NCI-H526 treated with DMSO at 0.1 percent for 48 hours (cell line): ENCODE measurements around the gene IL13.

Source experiments
- DNase-seq: peaks from one replicate; lab custom pipeline; 2025; lab: John Stamatoyannopoulos, UW

Gene IL13

DNA sequence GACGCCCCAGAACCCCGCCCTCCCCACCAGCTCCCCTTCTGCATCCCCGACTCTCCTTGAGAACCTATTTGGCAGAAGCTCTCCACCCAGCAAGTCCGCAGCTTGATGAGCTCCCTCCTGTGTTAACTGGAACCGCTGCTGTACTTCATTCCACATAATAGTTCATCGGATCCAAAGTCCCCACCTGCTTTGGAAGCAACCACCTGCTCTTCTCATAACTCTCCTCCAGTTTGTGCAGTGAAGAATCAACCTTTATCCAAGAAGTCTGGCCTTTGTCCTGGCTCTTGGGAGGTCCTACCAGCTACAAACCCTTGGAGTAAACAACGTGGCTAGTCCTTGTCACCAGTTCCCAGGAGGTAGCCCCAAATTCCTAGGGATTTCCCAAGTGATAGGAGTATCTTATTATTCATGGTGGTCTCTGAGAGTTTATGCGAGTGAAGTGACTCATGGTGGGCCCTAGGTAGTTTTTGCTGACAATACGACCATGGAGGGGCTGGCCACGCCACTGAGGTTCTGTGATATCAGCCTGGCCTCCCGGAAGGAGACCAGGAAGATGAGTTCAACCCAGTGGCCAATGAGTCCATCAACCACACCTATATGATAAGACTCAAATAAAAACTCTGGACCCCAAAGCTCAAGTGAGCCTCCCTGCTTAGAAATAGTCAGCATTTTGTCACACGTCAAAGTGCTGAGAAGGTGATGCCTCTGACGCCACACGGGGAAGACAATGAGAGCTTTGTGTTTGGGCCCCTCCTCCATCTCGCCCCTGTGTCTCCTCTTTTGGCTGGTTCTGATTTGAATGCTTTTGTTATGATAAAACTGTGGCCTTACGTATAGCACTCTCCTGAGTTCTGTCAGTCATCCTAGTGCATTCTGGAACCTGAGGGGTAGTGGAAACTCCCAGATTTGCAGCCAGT, 12.3 kb downstream of the IL13 start:
- no peak for DNase-seq

DNA sequence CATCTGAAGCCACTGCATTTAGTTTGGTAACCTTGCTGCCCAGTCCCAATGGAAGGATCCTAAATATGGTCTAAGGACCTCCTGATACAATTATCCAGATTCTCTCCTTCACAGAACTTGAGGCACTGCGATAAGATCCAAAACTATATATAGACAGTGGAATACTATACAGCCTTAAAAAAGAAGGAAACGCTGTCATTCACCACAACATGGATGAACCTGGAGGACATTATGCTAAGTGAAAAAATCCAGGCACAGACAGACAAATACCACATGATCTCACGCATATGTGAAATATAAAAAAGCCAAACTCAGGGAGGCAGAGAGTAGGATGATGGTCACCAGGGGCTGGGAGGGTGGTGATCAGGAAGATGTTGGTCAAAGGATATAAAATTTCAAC, 13.0 kb downstream of the IL13 start:
- no peak for DNase-seq

DNA sequence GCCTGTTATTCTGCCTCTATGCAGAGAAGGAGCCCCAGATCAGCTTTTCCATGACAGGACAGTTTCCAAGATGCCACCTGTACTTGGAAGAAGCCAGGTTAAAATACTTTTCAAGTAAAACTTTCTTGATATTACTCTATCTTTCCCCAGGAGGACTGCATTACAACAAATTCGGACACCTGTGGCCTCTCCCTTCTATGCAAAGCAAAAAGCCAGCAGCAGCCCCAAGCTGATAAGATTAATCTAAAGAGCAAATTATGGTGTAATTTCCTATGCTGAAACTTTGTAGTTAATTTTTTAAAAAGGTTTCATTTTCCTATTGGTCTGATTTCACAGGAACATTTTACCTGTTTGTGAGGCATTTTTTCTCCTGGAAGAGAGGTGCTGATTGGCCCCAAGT, 15.5 kb downstream of the IL13 start:
- DNase-seq: no peak

DNA sequence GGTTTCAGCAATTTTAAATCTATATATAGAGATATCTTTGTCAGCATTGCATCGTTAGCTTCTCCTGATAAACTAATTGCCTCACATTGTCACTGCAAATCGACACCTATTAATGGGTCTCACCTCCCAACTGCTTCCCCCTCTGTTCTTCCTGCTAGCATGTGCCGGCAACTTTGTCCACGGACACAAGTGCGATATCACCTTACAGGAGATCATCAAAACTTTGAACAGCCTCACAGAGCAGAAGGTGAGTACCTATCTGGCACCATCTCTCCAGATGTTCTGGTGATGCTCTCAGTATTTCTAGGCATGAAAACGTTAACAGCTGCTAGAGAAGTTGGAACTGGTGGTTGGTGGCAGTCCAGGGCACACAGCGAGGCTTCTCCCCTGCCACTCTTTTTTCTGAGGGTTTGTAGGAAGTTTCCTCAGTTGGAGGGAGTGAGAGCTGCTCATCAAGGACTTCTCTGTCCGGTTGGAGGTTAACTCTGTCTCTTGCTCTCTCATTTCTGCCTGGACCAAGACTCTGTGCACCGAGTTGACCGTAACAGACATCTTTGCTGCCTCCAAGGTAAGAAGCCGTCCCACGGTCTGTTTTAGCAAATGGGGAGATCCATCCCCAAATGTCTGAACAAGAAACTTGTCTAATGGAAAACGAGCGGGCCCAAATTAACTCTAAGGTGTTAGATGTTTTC, 16.1 kb downstream of the IL13 start, which contains the start of gene IL4:
Gene IL4 (plus strand): TSS at position 51 of the 692 bp plus-strand sequence. CDS start 62 bp downstream, at position 113.
- no peak for DNase-seq

DNA sequence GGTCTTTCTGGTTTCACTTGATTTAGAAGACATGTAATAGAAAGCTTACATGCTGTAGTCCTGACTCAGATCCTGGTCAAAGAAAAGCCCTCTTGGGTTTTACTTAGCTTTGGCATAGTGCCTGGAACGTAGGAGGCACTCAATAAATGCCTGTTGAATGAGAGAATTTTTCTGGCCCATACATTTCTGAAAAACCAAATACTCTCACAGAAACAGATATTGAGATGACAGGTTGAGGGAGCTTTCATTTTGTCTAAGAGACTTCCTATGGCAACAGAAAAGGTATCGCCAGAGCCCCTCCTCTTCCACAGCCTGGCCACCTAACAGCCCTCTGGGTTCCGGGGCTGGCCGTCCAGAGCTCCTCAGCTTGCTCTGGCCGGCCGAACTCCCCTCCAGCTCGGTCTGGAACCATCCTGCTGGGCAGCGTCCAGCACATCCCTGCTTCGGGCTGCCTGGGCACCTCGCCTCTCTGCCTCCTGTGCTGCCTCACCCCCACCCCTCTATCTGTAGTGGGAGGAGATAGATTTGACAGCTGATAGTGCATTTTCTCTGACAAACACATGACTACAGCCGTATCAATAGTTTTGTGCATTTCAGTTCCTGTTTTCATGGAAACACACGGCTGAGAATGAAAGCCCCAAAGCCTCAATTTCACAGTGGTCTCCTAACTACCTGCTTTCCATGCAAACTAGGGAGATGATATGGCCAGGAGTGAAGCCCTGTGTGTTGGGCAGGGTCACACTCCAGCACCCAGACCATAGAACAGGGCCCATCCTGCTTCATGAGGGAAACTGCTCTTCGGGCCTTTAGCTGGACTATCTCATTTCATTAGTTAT, 16.9 kb downstream of the IL13 start:
- DNase-seq: no peak

DNA sequence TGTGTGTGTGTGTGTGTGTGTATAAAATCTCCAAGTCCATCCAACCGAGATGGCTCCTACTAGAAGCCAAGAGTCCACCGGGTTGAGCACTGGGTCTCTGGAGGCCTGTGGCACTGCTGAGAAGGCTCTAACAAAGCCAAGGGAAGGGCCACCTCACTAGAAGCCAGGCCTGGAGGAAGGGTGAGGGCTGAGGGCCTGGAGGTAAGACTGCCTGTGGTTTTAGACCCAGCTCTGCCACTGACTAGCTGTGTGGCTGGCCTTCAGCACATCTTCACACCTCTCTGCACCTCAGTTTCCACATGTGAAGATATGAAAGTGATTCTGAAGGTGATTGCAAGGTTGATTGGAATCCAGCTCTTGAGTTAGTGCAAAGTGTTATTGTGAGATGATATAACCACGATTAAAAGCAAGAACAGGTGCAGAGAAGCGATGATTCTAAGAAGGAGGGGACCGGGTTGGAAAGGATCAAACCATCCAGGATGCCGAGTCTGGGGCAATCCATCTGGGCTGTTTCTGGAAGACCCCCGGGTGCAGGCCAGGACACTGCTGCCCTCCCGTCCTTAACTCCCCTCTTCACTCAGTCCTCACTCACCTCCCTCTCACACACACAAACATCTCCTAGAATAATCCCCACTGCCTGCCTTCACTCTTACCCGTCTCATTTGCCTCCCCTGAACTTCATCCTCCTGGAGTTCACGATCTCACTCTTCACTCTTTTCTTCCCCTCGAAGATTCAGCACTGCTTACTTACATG, 18.1 kb downstream of the IL13 start:
- DNase-seq: no peak

DNA sequence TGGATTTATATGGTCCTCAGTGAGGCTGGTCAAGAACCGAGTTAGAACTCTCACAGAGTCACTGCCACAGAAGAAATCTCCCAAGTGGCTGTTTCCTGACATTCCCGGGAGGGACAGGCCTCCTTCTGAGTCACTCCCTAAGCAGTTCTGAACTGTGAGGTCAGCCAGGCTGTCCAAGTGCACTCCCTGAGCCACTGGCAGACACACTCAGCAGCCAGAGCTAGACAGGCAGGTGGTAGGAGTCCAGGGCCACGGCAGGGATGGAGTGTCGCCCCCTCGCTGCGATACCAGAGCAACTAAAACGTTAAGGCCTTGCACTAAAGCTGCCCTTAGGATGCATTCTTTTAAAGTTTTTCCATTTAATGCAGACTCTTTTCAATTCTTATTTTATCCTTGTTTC, 19.2 kb downstream of the IL13 start:
- no peak for DNase-seq

DNA sequence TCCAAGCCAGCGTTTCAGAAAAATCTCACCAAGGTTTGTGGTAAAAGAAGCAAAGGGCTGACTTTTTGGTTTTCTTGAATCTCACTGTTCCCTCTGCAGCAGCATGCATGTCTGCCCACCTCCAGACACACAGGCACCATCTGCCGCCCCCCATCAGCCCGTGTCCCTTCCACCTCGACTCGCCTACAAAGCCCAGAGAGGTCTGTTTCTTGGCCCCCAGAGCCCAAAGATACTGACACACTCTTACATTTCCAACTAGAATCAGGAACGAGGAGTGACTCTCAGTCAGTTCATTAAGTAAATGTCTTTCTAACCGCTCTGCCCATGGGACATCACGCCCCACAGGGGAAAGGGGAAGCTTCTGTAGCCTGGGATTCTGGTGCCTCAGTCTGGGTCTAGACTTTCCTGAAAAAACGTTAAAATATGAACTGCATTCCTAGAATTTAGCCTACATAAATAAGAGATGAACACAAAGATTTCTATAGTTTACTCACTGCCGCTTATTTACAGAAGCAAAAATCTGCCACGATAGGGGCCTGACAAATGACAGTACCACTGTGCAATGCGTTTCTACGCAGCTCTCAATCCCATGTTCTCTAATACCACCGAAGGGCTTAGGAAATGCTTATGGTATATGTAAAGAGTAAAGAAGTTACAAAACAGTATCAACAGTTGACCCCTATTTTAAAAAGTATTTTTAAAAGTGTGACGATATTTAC, 19.9 kb downstream of the IL13 start:
- no peak for DNase-seq

DNA sequence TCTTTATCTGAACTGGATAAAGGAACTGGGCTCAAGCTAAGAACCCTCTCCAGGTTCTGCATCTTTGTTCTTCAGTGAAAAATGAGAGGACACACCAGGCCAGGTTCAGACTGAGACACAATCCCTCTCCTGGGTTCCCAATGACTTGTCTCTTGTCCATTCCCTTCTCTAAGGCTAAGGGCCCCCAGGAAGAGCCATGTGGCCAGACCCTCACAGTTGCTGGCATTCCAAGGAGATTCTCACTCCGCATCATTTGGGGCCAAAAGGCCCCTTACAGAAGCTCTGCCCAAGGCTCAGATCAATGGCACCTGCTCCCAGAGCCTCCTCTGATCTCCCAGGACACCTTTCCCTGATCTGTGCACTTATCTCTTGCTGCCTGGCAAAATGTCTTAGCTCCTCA, 20.8 kb downstream of the IL13 start:
- DNase-seq: no peak

DNA sequence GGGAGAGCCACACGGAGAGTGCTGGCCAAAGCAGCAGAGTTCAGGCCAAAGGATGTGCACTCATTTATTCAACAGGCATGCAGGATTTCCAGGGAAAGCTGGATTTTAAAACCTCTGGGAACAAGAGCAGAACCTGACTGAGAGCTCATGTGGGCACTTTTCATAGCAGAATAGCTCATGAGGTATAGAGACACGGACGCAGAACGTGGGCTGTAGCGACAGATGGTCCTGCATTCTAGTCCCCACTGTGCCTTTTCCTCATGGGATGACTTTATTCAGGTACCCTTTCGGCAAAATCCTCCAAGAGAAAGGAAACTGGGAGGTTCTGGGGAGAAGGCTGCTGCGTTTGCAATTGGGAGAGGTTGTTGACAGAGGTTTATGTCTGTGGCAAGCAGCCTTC, 21.2 kb downstream of the IL13 start:
- DNase-seq: no peak

DNA sequence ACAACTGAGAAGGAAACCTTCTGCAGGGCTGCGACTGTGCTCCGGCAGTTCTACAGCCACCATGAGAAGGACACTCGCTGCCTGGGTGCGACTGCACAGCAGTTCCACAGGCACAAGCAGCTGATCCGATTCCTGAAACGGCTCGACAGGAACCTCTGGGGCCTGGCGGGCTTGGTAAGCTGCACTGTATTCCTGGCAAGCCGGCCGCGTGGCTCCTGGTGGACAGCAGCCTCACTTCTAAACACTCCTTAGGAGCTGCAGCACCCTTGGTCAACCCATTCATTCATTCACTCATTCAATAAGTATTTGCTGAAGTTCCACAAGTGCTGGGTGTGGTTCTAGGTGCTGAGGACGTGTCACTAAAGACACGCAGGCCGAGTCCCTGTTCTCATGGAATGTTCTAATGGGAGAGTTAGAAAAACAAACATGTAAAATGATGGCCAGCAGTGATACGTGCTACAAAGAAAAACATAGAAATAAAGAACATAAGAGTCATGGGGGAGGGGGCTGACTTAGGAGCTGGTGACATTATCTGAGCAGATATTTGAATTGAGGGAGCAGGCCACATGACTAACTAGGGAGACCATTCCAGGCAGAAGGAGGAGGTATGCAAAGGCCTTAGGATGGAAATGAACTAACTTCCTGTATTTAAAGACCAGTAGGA, 21.9 kb downstream of the IL13 start:
- no peak for DNase-seq

DNA sequence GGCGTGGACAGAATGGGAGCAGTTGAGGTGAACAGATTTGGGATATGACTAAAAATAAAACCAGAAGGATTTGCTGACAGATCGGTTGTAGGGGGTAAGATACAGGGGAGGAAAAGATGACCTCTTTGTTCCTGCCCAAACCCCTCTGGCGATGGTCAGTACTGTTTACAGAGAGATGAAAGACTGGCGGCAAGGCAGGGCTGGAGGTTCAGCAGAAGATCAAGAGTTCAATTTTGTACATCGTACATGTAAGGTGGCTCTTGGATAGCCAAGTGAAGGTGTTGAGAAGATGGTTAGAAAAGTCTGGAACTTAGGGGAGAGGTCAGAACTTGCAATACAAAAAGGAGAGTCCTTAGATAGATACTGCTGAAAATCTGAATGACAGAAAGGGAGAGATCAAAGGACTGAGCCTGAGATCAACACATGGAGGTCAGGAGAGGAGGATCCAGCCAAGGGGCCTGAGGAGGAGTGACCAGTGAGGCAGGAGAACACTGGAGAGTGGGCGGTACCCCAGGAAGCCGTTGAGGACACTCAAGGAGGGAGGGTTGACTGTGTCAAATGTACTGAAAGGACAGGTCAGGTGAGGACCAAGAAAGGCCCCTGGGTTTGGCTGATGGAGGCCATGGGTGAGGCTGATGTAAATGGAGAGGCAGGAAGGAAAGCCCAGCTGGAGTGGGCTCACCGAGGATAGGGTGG, 23.0 kb downstream of the IL13 start:
- no peak for DNase-seq

DNA sequence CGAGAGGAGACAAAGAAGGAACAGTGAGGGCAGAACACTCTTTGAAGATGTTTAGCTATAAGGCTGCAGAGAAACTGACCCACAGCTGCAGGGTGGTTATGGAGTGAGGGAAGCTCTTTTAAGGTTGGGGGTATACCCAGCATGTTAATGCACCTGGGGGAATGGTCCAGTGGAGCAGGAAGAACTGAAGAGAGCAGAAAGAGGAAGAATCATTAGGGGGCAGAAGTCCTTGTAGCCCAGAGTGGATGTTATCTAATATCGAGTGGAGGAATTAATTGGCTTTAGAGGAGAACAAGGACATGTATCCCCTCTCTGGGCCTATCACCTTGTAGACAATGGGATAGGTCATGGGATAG, 23.5 kb downstream of the IL13 start:
- DNase-seq: no peak

DNA sequence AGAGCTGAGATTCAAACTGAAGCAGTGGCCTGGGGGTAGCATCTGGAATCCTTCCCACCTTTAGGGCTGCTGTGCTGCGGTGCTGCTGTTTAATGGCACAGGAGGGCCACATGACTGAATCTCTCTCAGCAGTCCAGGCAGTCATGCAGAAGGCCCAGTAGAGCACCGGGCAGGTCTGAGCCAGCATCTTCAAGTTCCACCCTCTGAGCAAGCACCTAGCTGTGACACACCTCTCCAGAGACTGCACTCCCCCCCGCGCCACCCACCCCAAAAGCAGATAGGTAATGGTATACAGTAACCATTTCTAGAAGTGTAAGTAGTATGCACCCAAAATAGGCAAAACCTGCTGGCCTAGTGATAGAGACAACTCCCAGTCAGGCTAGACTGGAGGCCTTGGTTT, 24.0 kb downstream of the IL13 start:
- DNase-seq: no peak

DNA sequence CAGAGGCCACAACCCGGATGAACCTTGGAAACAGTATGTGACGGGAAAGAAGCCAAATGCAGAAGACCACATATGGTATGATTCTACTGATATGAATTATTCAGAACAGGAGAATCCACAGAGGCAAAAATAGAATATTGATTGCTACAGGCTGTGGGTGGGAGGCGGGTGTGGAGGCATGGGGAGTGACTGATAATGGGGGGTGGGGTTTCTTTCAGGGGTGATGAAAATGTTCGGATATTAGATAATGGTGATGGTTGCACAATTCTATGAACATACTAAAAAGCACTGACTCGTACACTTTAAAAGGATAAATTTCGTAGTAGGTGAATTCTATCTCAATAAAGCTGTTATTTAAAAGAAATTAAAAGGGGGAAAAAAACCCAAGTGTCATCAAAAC, 26.5 kb downstream of the IL13 start:
- no peak for DNase-seq

DNA sequence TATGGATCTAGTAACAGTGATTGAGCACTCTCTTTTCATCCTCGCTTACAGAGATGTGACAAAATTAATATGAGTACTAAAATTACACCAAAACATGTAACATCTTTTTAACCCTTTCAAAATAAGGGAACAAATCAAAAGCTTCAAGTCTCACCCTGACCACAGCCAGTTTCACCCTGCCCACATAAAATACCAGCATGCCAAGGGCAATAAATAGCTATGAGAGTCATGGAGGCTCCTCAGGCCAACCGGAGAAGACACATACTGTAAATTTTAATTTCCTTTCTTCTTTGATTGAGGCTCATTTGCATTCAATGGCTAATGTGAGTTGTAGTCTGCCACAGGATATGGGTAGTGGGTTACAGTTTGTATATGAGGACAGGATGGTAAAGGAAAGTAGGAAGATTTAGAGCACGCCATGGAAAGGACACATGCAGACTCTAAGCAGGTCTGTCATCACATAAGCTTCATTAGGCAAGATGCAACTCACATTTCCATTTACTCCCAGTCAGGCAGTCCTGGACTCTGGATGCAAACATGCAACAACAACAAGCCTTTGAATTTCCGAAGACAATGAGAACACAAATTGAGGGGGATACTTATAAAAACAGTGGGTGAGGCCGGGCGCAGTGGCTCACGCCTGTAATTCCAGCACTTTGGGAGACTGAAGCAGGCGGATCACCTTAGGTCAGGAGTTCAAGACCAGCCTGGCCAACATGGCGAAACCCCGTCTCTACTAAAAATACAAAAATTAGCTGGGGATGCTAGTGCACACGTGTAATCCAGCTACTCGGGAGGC, 27.1 kb downstream of the IL13 start:
- DNase-seq: no peak

DNA sequence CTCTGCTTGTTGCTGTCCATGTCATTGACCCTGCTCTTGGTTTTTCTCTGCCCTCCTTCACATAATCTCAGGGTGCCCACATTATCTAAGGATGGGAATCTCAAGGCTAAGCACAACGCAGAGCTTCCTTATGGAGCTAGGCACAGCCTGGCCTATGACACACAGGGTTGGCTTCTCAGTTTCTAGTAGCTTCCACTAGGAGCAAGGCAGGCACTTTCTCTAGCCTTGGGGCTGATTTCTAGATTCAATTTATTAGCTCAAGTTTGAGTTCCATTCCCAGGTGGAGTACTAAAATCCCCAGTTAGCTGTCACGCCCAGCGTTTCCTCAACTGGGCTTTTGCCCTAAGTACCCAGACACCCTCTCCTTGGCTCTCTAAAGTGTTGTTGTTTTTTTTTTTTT, 28.2 kb downstream of the IL13 start:
- no peak for DNase-seq

DNA sequence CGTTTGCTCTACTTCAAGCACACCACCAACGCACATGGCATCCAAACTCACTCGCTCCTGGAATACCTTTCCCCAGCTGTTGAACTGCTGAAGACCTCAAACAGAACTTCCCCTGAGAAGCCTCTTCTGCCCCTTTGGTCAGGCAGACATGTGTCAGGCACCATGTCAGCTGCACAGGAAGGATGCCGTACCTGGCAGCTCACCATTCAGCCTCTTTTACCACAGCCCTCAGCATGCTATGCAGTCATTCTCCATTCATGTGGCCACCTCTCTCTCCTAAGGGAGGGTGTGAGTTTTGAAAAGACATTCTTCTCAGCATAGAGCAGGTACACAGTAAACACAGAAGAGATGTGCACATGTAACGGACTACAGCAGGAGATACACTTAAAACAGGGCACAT, 30.0 kb downstream of the IL13 start:
- no peak for DNase-seq
